Measurements from ENCODE around the gene ADGRF1. TPM values are rescaled to one million over a fixed set of nuclear protein-coding genes. Genes with fewer than 3 reads are reported as not detected.
A peak's percentile ranks its signal among the peaks of the same experiment; 100 is the strongest.

The ADGRF1 gene
- total RNA-seq, 1 experiment from 2014 or later, result not detected

- peak; percentile 26 for DNase-seq (ENCODE audit: extremely low read depth, low read depth)
Measured at GRCh38 chr6:46990031-46990644, 52.0 kb downstream of the ADGRF1 start.

- peak; percentile 19 for DNase-seq (ENCODE audit: extremely low read depth, low read depth)
Measured at GRCh38 chr6:46989398-46989797, 52.7 kb downstream of the ADGRF1 start.

- no peak for DNase-seq (ENCODE audit: extremely low read depth, low read depth)
Measured at GRCh38 chr6:46985943-46986342, 56.2 kb downstream of the ADGRF1 start.

- peak; percentile 40 for DNase-seq (ENCODE audit: extremely low read depth, low read depth)
Measured at GRCh38 chr6:46983007-46983411, 59.1 kb downstream of the ADGRF1 start.

DNA sequence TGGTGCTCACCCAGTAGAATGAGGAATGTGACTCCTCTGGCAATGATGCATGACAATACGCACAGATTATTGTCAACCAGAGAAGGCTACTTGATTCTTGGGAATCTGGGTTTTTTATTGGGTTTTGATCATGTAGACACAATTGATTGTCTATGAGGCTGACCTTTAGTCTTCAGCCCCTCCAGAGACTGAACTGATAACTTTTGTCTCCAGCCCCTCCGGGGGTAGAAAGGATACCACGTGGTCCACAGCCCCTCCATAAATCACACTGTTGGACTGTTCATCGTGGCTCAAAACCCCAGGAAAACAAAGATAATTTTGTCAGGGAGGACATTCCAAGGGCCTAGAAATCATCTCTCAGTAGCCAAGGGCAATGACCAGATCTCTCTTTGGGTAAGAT lies 62.9 kb downstream of the ADGRF1 start:
- no peak for DNase-seq (ENCODE audit: extremely low read depth, low read depth)

DNA sequence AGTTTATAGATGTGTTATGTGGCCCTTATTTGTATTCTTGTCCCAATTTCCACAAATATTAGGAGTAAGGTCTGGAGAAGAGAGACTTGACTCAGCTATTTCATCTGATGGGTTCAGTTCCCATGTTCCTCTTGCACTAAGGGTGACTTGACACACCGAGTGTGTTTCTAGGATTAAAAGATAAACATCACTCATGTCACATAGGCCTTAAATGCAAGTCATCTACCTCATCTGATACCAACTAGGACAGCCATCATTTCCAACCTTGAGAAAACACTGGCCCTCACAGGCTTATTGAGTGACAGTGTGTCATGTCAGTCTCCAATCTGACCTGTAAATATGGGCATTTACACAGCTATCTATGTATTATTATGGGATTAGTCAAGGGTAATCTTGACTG lies 67.3 kb downstream of the ADGRF1 start:
- no peak for DNase-seq (ENCODE audit: extremely low read depth, low read depth)

DNA sequence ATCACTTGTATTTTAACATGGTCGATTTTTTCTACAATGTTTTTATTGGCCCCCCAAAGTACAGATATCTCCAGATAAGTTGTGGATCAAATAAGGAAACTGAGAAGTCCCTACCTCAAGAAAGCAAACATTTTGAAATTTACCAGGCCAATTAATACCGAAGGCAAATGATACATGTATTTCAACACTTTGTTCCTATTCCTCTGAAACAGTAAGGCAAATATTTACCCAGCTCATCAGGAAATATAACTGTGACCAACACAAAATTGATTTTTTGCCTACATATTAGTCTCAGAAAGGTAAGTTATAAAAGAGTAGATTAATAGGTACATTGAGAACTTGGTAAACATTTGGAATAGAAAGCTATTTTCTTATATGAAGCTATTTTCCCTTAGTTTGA lies 69.1 kb downstream of the ADGRF1 start:
- no peak for DNase-seq (ENCODE audit: extremely low read depth, low read depth)

DNA sequence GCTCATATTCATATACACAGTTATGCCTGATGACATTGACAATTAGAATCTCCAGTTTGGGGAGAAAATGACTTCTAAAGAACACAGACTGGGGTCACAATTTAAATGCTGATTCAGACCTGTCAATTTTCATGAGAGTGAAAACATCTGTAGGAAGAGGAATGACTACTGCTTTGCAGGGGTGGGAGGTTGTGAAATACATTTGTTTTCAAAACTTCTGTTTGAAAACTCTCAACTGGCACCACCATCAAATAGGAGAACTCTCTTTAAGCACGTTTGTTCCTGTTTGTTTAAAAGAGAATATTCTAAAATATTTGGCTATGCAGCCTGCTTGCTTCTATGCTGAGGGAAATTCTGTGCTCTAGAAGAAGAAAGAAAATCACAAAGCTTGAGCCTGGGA lies 69.6 kb downstream of the ADGRF1 start:
- no peak for DNase-seq (ENCODE audit: extremely low read depth, low read depth)

DNA sequence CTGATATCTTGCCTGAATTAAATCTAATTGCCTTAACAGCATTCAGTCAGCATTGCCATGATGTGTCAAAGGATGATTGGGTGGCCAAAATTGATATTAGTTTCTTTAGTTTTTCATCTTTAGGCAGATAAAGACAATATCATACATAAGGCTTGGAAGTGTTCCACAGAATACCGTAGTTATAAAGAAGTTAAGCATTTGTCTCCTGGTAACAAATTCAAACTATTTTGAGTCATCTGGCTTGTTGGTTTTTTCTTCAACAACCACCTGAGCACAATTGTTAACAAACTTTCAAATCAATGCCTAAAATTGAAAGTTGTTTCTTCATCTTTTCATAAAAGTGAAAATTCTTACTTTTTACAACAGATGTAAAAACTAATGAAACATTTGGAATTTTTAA lies 72.9 kb downstream of the ADGRF1 start:
- no peak for DNase-seq (ENCODE audit: extremely low read depth, low read depth)

- DNase-seq (ENCODE audit: extremely low read depth, low read depth), result no peak
Measured at GRCh38 chr6:46967826-46968349, 74.2 kb downstream of the ADGRF1 start.

DNA sequence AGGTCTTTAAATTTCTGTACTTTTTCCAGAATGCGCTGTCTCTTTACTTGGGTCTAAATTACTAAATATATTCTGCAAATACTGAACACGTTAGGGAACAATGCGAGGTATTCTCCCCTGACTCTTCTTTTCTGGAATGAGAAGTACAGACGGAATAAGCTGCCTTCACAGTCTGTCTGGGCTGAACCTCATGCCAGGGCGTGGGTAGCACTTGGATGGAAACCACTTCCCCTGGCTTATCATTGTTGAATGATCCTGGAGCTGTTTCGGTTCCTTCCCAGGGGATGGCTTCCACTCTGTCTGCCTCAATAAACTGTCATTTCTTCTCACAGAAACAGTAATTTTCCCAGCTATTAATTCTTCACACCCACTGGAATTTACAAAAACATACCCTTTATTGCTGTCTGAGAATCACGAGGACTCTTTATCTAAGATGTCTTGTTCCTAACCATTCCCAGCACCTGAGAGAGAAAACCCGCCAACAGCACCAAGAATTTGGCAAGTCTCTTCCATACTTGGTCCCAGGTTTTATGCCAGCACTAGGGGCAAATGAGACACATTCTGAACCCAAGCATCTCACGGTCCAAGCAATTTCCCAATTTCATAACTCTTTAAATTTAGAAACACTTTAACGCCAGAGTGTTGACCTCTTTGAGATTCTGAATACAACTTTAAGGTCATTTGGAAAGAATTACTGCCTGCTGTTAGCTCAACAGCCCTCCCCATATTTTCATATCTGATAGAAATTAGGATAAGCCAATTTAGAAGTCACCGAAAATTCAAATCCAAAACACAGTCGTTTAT lies 77.2 kb downstream of the ADGRF1 start:
- DNase-seq (ENCODE audit: extremely low read depth, low read depth), result no peak

DNA sequence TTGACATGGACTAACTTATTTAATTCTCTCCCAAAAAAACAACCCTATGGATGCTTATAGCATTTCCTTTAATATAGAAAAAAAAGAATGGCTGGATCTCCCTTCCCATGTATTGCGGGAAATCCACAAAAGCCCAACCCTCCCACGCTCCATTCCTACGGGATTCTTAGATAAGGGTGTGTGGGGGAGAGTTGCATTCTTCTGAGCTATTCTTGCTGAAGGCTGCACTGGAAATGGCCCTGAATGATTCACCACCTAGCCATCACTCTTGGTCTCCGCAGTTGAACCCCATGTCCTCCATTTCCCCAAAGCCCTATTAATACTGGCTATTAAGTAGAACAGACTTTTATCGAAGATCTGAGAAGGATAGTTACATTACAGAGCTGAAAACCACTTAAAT lies 78.5 kb downstream of the ADGRF1 start:
- DNase-seq (ENCODE audit: extremely low read depth, low read depth), result no peak

DNA sequence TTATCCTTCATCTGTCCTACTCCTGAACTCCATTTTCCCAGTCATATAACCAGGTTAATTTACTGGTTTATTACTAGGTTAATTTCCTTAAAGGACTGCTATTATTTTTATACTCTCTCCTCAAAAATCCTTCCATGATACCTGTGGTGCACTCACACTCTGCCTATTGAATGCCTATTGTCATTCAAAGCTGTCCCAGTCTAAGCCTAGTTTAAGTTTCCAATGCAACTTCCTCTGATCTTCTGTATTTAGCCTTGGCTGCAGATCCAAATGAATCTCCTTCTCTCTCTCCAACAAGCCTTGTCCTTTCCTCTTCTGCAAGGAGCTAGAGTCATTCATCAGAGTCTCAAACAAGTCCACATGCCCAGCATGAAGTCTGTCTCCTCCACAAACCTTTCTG lies 79.1 kb downstream of the ADGRF1 start:
- no peak for DNase-seq (ENCODE audit: extremely low read depth, low read depth)

DNA sequence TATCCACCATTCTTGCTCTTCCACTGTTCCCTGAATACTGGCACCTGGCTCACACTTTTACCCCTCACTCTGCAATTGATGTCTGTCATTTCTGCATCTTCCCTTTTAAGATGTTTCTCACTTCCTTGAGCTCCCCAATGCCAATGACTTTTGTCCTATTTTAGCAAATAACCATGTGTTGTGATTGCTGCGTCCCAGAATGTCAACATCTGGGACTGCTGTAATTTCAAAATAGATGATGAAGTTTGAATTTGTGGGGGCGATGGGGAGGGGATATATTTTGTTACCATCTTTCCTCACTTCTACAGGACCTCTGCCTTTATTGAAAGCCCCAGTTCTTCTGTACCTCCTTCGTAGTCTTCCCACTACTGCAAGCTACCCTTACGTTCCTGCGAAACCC lies 80.4 kb downstream of the ADGRF1 start:
- no peak for DNase-seq (ENCODE audit: extremely low read depth, low read depth)

- no peak for DNase-seq (ENCODE audit: extremely low read depth, low read depth)
Measured at GRCh38 chr6:46961232-46961631, 80.9 kb downstream of the ADGRF1 start.

GRCh38 chr6:46959419-46959818 lies 82.7 kb downstream of the ADGRF1 start:
- DNase-seq (ENCODE audit: extremely low read depth, low read depth), result no peak

- no peak for DNase-seq (ENCODE audit: extremely low read depth, low read depth)
Measured at GRCh38 chr6:46956409-46956808, 85.7 kb downstream of the ADGRF1 start.

GRCh38 chr6:46954837-46955451 lies 87.2 kb downstream of the ADGRF1 start:
- DNase-seq (ENCODE audit: extremely low read depth, low read depth), result no peak

DNA sequence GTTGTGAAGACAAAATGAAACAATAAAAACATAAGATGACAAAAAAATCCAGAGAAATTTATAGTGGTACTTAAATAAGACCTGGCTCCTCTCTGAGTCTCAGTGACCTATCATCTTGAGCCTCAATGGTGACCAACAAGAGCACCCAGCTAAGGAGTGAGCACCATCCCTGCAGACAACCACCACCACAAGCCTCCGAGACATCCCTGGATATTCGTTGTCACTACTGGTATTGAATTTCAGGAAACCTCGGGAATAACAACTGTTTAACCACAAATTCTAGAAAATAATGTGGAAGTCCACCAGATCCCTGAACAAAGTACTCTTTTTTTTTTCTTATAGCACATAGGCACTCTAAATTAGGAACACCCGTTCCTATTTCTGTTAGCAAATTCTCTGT lies 88.2 kb downstream of the ADGRF1 start:
- no peak for DNase-seq (ENCODE audit: extremely low read depth, low read depth)

GRCh38 chr6:46949632-46950280 lies 92.4 kb downstream of the ADGRF1 start:
- DNase-seq (ENCODE audit: extremely low read depth, low read depth), result no peak

DNA sequence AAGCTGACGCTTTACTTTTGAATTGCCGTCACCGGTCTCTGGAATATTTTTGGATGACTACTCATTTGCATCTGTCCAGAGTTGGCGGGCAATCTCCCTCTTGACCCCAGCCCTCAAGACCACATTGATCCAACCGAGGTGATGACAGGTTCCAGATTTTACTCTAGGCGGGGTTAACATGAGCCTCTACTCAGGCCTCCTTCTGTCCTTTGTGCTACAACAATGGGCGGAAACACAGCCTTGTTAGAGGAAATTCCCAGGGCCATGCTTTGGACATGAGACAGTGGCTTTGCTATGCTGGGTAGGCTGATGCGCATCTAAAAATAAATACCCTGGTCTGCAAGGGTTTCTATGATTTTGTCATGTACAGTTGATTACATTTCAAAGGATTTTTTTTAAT lies 93.4 kb downstream of the ADGRF1 start:
- DNase-seq (ENCODE audit: extremely low read depth, low read depth), result no peak

Measured in NCI-H460 (cell line).